Measurements from ENCODE around the gene PNPLA8.

The PNPLA8 gene

DNA sequence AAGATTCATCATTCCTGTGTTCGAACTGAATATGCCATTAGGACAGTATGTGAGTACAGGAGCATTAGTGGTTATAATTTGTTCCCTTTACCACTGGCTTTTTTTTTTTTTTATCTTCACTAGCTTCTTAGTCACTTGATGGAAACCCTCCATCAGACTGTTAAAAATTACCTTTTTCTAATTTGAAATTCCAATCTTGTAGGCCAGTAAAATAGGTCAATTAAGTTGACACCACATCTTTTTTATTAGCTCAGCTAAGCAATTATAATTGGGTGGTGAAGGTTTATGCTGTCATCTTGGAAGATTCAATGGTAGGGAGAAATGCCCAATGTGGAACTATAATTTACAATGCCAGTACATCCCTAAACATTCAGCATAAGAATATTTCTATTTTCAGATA, 75.8 kb downstream of the PNPLA8 start:
- FAIRE-seq = no peak
- DNase-seq (ENCODE audit: extremely low spot score, insufficient read length, low read depth) = no peak

DNA sequence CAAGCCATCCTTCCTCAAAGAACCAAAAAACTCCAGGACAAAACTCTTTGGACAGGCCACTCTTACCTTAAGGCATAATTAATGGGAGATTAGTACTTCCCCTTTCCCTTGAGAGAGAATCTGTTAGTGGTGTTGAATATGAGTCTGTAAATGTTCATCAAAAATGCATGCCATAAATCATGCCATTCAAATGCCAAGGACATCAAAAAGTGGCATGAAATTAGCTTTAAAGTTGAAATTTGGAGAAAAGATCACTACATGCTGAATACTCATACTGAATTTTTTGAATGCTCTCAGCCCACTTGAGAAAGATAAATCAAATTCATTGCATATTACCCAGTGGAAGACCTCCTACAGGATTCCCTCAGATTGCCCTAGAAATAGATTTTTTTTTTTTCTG, 76.4 kb downstream of the PNPLA8 start:
- no peak for FAIRE-seq
- DNase-seq (ENCODE audit: extremely low spot score, insufficient read length, low read depth) = no peak

DNA sequence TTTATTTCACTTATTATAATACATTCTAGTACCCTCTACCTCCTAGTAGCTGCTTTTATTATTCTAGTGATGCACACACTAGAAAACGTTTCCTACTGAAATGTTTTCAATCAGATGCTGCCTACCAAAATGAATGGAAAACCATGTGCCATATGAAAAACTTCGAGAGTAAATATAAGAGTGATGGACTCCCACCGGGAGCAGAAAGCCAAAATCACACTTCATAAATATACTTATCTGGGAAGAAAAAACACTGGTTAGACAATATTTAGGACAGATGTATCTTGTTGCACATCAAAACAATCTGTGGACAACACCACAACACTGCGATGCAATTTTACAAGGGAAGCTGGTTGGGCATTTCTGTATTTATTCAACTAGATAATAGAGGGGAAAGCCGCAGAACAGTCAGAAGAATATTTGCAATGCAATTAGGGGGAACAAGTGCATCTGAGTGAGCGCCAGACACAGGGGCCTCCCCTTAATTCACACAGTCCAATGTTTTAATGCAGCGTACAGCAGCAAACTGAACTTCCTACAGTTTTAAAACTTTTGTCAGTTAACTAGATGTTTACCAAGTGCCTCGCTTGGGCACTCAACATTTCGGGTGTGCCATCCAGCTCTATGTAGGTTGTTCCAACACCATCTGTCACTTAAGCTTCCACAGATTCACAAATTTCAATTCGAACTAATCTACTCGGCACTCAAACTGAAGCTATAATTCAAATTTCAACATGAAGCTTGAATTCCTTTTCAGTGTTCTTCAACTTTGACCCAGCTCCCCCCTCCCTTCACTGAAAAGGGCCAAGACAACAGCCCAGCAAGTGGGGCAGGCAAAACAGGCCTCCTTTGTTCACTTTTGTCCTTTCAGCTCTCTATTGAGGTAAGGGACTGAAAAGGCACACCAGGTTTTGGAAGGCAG, 77.1 kb downstream of the PNPLA8 start:
- no peak for FAIRE-seq

DNA sequence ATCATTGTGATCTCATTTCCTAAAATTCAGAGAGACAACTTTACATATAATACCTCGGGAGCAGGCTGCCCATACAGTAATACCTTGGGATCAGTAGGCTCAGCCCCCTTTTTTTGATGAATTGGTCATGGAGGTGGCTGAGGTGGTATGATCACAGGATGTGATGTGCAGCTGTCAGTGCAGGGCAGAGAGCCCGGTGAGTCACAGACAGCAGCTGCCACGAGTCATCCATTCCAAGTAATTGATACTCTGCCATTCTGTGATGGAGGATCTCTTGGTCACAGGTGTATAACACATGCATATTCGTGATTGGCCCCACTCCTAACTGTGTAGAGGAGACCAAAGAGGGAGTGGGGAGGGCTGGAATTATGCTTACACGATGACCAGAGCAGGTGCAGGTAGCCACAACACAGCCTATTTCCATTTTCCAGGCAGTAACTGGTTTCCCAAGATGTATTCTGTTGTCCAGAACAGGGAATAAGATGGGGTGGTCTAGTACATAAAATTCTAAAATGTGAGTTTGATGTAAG, 83.8 kb downstream of the PNPLA8 start:
- FAIRE-seq = no peak

More for the DNA sequence above, 77.1 kb downstream of the PNPLA8 start:
- DNase-seq (ENCODE audit: extremely low spot score, insufficient read length, low read depth) = no peak

DNA sequence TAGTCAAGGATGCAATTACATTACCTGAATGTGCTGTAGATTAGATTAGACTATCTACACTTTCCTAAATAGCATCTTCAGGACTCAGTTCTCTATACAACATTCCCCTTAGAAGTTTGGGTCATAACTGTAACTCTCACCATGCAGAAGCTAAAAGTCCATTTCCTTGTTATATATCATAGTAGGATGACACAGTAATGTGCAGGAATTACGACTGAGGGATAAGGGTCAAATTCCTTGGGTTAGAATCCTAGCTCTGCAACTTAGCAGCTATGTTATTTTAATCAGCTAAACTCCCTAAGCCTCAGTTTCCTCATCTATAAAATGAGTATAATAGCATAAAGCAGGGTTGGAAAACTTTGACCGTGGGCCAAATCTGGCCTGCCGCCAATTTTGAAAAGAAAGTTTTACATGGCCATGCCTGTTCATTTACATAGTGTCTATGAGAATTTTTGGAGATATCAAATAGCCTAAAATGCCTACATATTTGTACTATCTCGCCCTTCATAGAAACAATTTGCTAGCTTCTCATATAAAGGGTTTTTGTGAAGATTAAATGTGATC, 84.5 kb downstream of the PNPLA8 start:
- FAIRE-seq (no peak), DNase-seq (ENCODE audit: extremely low spot score, insufficient read length, low read depth) (no peak)

More for the DNA sequence above, 83.8 kb downstream of the PNPLA8 start:
- DNase-seq (ENCODE audit: extremely low spot score, insufficient read length, low read depth) = no peak

DNA sequence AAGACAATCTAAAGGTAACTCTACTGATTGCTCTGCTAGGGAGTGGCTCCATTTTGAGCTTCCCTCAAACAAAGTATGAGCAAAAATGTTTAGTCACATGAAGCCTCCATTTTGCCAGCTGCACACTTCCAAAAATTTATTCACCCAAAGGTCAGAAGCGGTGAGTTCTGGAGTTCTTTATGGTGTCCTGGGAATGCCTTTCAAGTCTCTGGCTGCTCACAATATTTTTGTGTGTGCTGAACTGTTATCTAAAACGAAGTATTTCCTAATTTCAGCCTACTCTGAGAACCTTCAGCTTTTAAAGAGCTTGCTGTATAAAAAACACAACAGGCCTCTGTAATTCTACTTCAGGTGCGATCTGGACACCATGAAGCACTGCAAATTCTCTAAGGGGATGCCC, 85.3 kb downstream of the PNPLA8 start:
- FAIRE-seq = no peak
- no peak for DNase-seq (ENCODE audit: extremely low spot score, insufficient read length, low read depth)

DNA sequence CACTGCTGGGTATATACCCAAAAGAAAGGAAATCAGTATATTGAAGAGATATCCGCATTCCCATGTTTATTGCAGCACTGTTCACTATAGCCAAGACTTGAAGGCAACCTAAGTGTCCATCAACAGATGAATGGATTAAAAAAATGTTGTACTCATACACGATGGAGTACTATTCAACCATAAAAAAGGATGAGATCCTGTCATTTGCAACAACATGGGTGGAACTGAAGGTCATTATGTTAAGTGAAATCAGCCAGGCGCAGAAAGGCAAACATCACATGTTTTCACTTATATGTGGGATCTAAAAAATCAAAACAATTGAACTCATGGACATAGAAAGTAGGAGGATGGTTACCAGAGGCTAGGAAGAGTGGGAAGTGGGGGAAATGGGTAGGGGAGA, 89.0 kb downstream of the PNPLA8 start:
- FAIRE-seq = no peak
- no peak for DNase-seq (ENCODE audit: extremely low spot score, insufficient read length, low read depth)

DNA sequence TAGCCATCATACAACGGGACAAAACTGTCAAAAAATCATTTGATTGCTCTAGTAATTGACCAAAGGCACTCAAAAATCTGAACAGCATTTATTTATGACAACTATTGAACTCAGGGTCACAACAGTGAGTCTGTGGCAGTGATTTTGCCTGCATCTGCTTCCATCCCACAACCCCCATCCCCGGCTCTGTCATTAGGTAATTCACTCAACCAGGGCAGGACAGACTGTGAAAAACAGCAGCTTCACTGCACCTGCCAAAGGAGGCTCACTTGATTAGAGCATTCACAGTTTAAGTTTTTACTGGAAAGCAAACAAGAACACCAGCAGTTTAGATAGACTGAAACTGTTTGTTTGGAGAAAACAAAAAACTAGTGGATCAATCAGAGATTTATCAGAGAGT, 91.9 kb downstream of the PNPLA8 start:
- DNase-seq (ENCODE audit: extremely low spot score, insufficient read length, low read depth) (no peak), FAIRE-seq (no peak)

DNA sequence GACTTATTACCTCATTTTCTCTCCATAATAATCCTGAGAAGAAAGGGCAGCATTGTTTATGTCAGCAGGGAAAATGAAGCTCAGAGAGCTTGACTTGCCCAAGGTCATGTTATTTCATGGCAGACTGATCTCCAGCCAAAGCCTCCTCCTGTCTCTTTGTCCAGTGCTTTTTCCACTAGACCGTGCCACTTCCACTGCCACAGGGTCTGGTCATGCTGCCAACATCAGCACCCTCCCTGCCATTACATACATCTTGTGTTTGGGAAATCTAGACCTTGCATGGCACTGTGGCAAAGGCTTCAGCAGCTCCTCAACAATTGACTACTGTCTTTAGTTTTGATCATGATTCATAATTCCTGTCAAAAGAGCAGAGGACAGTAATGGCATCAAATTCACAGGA, 94.8 kb downstream of the PNPLA8 start:
- DNase-seq (ENCODE audit: extremely low spot score, insufficient read length, low read depth) (no peak), FAIRE-seq (no peak)

DNA sequence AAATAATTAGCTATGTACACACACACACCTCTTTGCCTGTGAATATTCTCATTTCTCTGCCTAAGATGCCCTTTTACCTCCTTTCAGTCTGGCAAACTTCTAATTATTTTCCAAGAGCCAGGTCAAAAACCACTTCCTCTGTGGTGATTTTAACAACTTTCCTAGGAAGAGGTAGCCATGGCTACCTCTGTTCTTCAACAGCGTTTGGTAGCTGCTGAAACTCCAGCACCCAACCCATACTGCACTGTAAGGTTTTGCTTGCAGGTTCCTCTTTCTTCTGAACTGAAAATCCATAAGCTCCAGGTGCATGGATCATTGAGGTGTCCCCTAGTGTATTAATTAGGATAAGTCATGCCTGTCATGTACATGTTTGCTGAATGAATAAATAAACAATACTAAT, 95.3 kb downstream of the PNPLA8 start:
- no peak for DNase-seq (ENCODE audit: extremely low spot score, insufficient read length, low read depth)
- no peak for FAIRE-seq

DNA sequence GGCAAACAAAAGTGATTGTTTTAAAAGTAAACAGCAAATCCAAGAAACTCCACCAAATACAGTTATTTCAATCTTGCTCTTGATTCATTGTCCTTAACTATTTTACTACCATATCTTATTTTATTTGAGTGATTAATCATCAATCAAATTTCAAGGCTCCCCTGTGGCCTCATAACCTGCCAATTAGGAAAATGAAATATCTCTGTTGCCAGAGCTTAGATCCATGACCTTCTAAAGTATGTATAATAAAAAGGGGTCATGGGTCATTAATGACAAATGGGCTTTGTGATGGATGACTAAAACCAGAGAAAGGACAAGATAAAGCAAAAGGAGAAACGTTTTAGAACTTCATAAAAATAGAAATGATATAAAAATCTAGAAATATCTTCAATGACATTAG, 98.2 kb downstream of the PNPLA8 start:
- FAIRE-seq = no peak
- no peak for DNase-seq (ENCODE audit: extremely low spot score, insufficient read length, low read depth)

DNA sequence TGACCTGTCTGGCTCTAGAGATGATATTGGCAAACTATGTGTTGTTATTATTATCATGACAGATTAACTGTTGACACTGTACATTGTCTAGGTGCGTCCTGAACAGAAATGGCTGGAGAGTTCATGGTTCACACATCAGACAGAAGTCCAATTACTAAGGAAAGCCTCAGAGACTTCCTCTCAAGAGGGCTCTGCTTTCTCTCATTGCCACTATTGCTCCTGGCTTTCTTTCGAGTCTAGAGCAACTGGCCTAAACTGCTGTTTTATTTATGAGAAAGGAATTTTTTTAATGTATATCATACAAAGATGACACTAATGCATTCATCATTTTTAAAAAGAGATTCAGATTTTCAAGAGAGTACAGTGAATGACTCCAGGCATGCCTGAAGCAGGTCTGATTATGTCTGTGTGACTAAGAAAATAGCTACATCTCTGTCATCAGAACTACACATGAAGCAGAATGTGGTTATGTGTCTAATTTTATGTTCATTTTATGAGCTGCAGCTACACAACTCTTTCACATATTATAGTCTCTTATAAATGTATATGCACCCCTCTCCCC, 100.1 kb downstream of the PNPLA8 start:
- no peak for DNase-seq (ENCODE audit: extremely low spot score, insufficient read length, low read depth)
- no peak for FAIRE-seq

DNA sequence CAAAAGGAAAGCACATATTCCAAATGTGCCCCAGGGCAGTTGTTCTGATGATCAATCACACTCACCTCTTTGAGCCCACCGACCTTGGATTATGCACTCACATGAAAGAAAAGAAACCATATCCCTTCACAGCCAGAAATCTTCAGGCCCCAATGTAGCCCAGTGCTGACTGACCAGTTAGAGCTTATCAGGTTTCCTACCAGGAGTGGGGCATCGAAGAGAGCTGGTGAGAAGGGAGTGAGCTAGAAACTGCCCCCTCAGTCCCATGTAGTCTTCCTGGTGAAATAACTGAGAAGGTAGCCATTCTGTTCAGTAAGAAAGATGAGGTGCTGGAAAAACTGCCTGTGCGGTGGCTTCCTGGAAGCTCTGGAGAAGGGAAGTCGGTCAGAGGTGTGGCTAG, 101.9 kb downstream of the PNPLA8 start:
- no peak for DNase-seq (ENCODE audit: extremely low spot score, insufficient read length, low read depth)
- no peak for FAIRE-seq

DNA sequence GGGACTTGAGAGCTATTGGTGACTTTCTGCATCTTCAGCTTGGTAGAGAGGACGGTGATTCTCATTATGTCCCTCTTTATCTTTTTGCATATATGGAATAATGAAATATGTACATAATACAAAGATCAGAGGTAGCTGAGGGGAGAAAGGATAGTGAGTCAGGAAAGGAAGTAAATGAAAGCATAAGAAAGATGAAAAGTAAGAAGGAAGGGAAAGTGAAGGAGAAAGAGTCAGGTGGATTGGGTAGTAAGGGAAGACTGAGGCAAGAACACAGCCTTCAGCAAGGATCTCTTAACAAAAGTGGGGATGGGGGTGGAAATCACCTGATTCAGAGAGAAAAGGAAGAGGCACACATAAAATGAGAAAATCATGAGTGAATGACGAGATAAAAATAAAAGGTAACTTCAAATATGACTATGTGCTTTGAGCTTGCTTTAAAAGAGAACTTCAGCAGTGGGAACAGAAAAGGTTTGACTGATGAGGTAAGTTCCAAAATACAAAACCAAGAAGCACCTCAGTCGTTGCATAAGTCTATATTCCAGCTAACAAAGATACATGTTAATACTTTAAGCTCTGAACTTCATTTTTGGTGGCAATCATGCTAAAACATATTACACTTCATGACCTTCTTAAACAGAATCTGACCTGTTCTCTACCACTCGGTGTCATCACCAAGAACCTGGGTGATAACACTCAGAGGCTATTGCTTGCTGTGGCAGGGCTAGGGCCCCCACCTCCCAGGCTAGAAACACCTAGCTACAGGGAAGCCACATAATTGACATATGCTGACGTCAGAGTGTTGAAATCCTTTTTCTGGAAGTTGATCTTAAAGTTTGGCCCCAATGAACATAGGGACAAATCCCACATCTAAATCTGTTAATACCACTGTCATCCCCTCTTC, 102.6 kb downstream of the PNPLA8 start:
- no peak for FAIRE-seq
- DNase-seq (ENCODE audit: extremely low spot score, insufficient read length, low read depth) = no peak

DNA sequence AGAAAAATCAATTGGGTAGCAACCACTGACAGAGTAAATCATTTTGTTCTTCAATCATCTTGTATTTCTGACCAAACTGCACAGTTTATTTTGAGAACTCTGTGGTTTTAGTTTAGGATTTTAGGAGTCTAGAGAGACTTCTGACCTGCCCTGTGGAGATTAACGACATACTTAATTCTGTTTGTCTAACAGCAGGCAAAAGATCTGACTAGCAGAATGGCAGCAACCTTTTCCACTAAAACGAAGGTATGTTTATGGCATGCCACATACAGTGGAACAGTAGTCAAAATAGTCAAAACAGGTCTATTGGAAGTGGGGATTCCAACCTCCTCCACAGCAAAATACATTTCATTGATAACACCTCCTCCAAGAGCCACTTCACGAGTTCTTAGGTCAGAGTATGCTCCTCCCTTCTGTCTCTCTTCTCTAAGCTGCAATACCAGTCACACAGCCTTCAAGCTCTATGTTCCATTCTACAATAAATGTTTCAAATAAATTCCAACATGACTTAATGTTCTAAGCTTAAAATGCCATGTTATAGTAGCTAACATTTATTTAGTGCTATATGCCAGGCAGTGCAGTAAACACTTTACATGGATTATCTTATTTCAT, 104.1 kb downstream of the PNPLA8 start:
- no peak for DNase-seq (ENCODE audit: extremely low spot score, insufficient read length, low read depth)
- no peak for FAIRE-seq
